Smooth muscle cell of the brain vasculature (primary cell): ENCODE measurements around the gene PPP2R2D.
"Not testable (repeated sequence)": the region's sequence is repeated elsewhere in the genome, so short reads cannot be mapped to it uniquely, and the experiment has no call there.

Experiments used
- DNase-seq: peaks from one replicate; pipeline ENCODE4 v3.0.0-alpha.2; 2012; ENCODE audit warnings: low read depth, low spot score

The PPP2R2D gene

DNA sequence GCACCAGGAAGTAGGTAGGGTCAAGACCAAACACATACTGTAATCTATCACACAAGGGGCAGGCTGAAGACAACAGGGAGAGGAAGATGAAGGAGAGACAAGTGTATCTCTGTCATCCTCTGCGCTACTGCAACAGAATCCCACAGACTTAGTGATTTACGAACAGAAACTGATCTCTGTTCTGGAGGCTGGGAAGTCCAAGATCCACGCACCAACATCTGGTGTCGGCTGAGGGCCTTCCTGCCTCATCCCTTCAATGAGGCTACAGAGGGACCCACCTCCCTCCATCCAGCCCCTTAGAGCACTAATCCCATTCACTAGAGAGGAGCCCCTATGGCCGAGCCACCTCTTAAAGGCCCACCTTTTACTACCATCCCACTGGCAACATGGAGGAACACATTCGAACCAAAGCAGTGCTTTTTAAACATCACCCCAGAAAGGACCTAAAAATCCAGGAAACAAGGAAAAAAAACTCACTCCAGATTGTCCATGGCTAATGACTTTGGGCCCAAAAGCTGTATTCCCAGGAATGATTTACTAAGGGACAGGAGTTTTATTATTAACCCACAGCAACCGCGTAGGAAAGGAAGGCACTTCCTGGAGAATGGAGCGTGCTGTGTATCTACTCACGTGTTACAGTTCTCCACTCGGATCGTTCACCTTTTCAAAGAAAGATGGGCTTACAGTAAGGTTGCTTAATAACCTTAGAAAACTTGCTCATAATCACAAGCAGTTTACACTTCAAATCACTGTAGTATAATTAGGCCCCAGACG, 76.7 kb downstream of the PPP2R2D start:
- no peak for DNase-seq

DNA sequence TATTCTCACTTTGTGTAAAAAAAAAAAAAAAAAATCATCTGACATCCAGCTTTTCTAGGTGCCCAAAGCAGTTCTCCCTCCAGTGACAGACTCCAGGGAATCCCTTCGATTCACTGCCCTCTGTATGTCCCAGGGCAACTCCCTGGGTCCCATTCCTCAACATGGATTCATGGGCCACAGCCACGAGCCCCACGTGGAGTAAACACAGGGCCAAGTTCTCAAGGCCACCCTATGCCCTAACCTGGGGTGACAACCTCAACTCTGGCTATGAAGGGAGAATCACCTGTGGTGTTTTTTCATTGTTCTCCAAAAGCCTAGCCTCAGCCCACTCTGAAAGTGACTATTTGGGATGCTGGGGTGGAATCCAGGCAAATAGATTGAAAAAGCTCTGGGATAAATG, 77.6 kb downstream of the PPP2R2D start:
- DNase-seq, result no peak

DNA sequence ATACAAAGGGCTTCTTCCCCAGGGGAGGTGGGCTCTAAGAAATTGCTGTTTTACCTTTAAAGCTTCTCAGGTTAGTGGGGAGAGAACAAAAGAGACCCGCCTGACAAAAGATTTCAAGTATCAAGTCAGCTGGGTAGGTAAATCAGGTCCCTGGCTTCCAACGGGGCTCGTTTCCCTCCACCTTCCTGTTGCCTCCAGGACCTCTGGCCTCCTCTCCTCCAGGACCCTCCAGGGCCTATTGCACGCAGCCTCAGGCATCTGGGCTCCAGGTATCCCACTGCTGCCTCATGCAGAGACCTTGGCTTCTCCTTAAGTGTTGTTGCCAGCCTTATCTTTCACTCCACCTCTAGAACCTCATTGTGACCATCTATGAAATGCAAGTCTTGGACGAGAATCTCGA, 78.0 kb downstream of the PPP2R2D start:
- no peak for DNase-seq

DNA sequence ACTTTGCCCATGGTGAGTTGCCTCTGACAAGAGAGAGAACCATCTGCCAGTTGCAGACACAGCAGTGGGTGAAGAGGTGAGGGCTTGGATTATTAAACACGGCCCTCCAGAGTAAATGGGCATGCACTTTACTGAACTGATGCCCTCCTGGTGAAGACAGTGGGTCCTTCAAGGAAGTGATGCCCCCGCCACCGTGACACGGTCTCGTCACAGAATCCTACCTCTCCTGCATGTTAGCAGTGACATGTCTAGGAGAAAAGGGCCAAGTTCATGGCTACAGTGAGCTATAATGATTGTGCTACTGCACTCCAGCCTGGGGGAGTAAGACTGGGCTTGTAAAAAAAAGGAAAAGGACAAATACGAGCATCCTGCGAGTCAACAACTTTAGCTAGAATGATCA, 78.5 kb downstream of the PPP2R2D start:
- DNase-seq, result no peak

DNA sequence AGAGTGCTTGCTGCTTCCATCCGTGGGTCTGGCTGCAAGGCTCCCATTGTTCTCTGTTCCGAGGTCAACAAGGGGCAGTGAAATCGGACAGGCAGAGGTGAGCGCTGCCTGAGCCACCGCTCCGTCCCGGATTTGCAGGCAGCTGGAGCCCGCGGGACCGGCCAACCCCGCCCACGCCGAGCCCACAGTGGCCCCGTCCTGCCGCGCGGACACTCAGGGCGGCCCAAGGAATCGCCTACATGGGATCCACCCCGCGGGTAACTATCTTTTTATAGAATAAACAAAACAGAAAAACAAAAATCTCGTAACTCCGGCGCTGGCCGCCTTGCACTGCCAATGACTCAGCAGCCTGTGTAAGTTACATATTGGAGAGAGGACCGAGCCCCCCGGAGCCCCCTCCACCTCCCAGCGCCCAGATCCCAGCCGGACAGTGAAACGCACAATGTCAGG, 79.0 kb downstream of the PPP2R2D start:
- DNase-seq, result no peak

DNA sequence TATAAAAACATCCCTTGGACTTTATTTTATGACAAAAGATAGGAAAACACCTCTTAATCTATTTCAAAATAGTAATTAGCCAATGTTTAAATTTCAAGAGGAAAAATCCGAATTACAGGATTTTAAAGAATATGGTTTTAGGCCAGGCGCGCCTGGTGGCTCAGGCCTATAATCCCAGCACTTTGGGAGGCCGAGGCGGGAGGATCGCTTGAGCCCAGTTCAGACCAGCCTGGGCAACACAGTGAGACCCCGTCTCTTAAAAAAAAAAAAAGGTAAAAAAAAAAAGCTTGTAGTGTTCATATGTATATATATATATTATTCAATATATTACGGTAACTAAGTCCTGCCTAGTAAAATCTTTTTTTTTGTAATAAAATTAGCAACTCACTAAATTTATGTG, 79.5 kb downstream of the PPP2R2D start:
- DNase-seq, result no peak

DNA sequence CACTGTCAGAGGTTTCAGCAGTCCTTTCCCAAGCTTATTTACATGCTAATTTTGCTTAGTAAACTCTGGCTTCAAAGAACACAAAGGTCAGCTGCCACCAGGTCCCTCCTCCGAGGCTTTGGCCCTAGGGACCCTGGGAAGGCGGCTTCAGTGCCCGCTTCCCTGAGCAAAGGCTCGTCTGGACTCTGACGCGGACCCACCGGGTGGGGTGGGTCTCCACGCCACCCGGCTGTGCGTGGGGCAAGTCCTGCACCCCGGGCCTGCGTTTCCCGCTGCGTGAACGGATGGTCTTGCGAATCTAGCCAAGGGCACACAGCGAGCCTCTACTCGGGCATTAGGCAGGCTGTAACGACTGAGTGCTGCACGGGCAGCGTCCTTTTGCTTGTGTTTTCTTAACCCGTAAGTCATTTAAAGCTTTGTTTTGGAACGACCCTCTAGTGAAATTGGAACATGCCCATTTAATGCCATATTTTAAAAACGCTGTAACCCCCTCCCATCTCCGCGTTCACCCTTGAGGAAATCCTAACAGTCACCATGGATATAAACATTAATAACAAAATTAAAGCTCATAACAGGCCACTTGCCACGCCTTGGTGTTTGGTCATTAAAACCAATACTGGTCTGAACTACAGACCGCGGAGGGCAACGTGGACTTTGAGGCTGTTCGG, 80.1 kb downstream of the PPP2R2D start:
- no peak for DNase-seq

DNA sequence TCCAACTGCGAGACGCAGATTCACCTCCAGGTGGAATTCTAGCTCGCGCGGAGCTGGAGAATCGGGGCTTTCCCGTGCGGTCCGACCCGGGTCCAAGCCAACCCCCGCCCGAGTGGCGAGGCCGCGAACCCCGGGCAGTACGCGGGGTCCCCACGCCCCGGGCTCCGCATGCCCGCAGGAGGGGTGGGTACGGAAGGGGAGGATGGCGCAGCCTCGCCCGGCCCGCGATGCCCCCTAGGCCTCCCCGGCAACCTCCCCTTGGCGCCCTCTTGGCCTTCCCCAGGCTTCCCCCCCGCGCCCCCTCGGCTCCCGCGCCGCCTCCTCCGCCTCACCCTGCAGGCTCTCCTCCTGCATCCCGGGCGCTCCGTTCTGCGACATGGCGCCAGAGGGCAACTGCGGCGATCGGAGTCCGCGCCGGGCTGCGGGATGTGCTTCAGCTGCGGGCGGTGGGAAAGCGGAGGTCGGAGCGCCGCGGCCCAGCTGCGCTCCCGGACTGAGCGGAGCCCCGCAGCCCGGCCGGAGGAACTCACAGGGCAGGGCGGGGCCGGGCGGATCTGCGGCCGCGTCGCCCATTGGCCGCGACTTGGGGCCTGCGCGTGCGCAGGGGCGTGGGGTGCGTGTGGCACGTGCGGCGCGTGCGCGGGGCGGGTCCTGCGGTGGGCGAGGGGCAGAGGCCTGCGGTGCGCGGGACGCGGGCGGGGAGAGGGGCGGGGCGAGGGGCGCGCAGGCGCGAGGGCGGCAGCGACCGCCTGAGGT, 80.8 kb downstream of the PPP2R2D start, which contains the start of gene BNIP3:
Gene BNIP3 (minus strand): TSS at position 495 of the 756 bp plus-strand sequence. CDS start 117 bp downstream, at position 378.
- peak; percentile 86 for DNase-seq

DNA sequence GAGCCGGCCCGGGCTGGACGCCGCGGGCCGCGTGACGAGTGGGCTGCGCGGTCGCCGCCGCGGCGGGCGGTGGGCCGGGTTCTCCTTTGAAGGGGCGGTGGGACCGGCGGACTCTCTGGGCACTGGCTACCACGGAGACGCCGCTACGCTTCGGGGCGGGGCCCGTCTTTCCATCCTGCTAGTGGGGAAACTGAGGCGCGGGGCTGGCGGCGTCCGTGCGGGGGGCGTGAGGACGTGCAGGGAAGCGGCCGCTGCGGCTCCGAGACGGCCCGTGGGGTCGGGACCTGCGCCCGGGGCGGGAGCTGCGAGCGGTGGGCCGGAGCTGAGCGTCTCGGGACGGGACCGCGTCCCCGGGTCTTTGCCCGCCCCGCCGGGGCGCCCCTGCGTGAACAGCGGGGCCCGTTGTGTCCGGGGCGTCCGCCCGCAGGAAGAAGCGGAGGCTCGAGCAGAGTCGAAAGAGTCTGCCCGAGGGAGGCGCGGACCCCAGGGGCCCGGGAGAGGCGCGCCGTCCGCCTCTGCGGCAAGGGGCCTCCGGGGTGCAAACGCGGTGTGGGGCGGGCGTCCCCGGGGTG, 81.5 kb downstream of the PPP2R2D start:
- DNase-seq, result no peak

DNA sequence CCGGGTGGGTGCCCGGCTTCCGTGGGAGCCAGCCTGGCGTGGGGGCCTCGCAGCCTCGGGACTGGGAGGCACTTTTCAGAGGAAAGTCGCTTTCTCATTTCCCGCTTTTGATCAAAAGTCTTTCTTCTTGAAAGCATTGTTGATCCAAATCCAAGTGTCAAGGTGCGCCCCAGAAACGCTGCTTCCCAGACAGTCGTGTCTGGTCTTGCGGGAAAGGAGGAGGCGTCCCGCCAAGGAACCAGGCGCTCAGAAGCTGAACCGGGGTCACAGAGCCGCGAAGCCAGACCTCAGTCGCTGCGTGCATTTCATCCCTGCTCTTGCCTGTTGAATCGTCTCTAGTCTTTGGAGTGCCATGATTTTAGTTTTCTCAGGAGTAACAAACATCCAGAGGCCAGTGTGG, 82.0 kb downstream of the PPP2R2D start:
- no peak for DNase-seq

DNA sequence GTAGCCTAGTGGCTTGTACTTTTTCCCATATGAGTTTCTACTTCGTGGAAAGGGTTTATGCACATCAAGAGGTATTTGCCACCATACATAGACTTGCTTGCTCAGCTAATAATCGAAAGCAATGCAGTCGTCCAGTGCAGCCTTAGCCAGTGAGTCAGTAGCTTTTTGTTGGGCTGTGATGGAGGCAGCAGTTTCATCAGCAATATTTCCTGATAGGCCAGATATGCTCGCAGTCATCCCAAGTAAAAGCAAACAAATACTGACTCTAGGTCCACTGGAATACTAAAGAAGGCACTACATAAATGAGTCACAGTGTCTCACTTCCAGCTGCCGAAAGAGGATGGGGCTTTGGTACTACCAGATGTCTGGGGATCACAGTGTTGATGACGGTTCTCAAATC, 83.0 kb downstream of the PPP2R2D start:
- peak; percentile 26 for DNase-seq

DNA sequence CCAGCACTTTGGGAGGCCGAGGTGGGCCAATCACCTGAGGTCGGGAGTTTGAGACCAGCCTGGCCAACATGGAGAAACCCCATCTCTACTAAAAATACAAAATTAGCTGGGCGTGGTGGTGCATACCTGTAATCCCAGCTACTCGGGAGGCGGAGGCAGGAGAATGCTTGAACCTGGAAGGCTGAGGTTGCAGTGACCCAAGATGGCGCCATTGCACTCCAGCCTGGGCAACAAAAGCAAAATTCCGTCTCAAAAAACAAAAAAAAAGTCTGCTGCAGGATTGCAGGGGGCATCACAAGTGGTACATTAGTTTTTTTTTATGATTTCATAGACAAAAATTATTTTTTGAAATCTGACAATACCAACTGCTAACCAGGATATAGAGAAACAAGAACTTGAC, 86.0 kb downstream of the PPP2R2D start:
- not testable (repeated sequence) for DNase-seq

DNA sequence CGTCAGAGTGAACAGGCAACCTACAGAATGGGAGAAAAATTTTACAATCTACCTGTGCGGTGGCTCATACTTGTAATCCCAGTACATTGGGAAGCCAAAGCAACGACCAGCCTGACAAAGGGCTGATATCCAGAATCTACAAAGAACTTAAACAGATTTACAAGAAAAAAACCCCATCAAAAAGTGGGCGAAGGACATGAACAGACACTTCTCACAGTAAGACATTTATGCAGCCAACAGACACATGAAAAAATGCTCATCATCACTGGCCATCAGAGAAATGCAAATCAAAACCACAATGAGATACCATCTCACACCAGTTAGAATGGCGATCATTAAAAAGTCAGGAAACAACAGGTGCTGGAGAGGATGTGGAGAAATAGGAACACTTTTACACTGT, 86.5 kb downstream of the PPP2R2D start:
- not testable (repeated sequence) for DNase-seq

DNA sequence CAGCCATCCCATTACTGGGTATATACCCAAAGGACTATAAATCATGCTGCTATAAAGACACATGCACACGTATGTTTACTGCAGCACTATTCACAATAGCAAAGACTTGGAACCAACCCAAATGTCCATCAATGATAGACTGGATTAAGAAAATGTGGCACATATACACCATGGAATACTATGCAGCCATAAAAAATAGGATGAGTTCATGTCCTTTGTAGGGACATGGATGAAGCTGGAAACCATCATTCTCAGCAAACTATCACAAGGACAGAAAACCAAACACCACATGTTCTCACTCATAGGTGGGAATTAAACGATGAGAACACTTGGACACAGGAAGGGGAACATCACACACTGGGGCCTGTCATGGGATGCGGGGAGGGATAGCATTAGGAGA, 87.0 kb downstream of the PPP2R2D start:
- not testable (repeated sequence) for DNase-seq

DNA sequence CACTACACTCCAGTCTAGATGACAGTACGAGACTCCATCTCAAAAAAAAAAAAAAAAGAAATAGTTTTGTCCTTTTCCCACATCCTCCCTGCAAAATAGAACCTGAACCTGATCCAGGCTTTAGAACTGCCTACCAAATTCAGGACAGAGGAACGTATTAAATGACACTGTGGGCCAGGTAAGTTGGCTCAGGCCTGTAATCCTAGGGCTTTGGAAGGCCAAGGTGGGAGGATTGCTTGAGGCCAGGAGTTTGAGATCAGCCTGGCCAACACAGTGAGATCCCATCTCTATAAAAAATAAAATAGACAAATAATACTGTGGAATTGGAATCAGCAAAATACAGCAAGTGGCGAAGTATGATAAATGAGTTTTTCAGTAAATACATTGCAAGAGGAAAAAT, 90.9 kb downstream of the PPP2R2D start:
- no peak for DNase-seq

DNA sequence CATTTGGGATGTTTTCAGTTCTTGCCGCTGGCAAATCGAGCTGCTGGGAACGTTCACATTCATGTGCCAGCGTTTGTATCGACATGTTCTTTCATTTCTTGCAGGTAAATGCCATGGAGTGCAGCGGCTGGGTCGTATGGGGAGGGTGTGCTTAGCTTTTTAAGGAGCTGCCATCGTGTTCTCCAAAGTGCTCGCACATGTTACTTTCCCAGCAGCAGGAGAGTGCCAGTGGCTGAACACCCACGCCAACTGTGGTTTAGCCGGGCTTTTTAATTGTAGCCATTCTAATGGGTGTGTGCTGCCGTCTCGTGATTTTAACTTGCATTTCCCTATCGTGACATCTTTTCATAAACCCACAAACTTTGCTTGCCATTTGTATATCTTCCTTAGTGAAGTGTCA, 92.5 kb downstream of the PPP2R2D start:
- no peak for DNase-seq

DNA sequence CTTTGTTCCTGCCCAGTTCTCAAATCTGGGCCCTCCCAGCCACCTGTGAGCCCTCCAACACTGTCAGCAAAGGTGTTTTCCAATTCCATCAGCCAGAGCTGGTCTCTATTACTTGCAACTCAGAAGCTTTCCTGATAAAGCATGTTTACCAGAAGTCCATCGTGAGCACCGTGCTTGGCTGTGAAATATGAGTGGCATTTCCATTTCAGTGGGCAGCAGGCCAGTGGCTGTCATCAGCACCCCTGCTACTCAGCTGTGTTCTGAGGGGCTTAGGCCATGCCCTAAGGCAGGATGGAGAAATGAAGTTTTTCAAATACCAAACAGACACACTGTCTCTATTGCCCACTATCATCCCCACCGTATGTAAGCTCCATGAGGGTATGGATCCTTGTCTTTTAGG, 93.6 kb downstream of the PPP2R2D start:
- DNase-seq, result no peak

DNA sequence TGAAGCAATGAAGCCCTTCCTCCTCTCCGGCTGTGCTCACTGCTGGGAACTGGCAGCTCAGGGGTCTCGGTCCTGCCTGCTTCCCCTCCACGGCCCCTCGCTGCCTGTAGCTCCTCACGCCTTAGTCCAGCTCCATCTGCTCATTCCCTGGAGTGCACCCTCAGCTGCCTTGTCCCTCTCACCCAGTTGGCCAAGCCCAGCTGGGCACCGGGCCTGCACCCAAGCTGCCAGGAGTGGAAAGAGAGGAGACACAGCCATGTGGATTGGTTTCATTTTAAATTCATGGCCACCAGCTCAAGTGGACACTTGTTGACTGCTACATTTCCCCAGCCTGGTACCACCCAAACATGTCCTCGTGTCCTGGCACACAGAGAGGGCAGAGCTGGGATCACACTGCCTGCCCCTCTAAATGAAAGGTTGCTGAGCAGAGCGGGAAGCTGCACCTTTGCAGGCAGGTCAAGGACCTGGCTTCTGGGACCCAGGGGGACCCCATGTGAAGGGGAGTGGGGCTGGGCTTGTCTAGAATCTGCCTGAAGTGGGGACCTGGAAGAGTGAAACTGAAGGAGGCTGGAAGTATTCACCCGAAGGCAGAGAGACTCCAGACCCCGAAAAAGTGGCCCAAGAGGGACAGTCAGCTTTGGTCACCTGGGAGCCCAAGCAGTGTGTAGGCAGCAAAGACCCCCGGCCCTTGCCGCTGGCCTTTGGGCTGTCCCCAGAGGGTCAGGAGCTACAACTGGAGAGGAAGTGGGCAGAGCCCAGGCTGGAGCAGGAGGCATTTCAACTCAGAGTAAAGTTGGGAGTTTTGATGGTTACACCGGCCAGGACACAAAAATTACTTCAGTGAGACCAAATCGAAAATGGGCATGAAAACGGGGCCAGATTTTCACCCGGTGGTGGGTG, 95.9 kb downstream of the PPP2R2D start:
- DNase-seq, result no peak

DNA sequence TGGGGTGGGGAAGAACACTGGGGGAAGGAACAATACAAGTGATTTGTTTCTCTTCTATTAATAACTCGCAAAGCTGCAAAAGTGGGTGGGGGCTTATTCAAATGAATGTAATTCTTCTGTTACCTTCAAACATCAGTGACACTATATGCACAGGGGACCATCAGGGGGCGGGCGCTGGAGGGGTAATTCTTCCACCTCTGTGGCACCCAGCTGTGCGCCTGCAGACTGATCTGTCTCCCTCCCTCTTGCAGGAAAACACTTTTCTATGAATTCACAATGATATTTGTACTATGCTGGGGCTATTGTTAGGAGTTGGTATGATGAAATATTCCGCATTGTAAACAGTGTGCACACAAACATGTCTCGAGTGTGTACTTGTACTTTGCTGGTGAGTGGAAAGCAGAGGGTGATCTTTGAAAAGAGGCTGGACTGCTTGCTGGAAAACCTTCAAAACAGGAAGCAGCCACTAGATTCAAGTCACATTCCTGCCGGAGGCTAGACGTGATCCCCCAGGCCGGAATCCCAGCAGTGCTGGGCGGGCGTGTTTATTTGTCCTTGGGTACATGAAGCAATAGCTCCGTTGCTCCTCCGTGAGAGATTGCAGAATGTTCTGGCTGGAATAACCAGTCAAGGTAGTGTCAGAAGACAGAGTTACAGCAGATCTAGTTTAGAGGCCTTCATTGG, 96.7 kb downstream of the PPP2R2D start:
- peak; percentile 41 for DNase-seq

DNA sequence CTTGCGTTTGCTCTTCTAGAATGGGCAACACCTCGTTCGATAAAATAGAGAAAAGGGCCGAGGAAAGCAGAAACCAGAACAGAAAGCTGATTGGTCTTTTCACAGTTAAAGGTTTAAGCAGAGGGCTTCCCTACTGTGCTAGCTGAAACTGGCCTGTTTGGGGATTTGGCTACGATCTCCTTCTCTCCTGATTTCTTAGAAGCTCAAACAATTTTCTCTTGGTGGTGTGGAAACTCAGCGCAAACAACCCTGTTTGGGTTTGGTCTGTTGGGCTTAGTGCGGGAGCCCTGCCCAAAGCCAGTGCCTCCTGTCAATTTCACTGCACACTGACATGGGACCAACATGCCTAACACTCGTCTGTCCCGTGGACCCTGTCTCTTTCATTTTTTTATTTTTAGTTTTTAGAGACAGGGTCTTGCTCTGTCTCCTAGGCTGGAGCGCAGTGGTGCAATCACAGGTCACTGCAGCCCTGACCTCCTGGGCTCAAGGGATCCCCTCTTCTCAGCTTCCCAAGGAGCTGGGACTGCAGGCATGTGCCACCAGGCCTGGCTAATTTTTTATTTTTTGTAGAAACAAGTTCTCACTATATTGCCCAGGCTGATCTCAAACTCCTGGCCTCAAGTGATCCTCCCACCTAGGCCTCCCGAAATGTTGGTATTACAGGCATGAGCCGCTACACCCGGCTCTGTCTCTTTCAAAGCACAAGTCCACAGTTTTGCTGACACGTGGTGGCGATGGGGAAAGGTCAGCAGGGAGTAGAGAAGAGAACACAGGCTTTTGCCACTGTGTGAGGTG, 97.4 kb downstream of the PPP2R2D start:
- no peak for DNase-seq
